Breast epithelium (tissue), 4 donors: ENCODE results near the gene C14orf180. TPM values are rescaled to one million over a fixed set of nuclear protein-coding genes. Genes with fewer than 3 reads are reported as not detected.

ENCODE experiments used
- DNase-seq, 2 donors: peaks; one replicate each; pipeline ENCODE4 v3.0.0-alpha.2; 2019; ENCODE audit warnings: low spot score in 2 of 2
- H3K27ac ChIP-seq, 2 donors: fragments of 200-600 bp; sonication (generic) in 1 of 2; one replicate each; pipeline ENCODE4 v1.5.1; 2016 to 2019; ENCODE audit warnings: mild to moderate bottlenecking in 1 of 2
- H3K27me3 ChIP-seq, 2 donors: fragments of 200-600 bp; sonication (generic) in 1 of 2; one replicate each; pipeline versions ENCODE4 v1.5.1 to v1.6.0; 2017 to 2019; ENCODE audit warnings: control low read depth in 1 of 2, mild to moderate bottlenecking in 1 of 2
- H3K36me3 ChIP-seq: fragments of 200-600 bp; one replicate; pipeline ENCODE4 v1.5.1; 2019
- H3K4me1 ChIP-seq, 2 donors: fragments of 200-600 bp; sonication (generic); one replicate each; pipeline ENCODE4 v1.5.1; 2016 to 2019; ENCODE audit warnings: control low read depth in 1 of 2
- H3K4me3 ChIP-seq, 3 donors: fragments of 200-600 bp; sonication (generic); 1 replicate in 2 of 3; 2 replicates in 1 of 3; pipeline ENCODE4 v1.5.1; 2016 to 2019; ENCODE audit warnings: mild to moderate bottlenecking in 3 of 3, moderate library complexity in 2 of 3
- H3K9me3 ChIP-seq, 2 donors: fragments of 200-600 bp; sonication (generic) in 1 of 2; one replicate each; pipeline ENCODE4 v1.5.1; 2016 to 2019; ENCODE audit warnings: control low read depth in 1 of 2
- POLR2A ChIP-seq: fragments of 450-650 bp; IDR thresholded peaks from one replicate; pipeline ENCODE4 v1.6.1; 2016; ENCODE audit warnings: antibody characterized with exemption, mild to moderate bottlenecking, moderate library complexity
- POLR2AphosphoS5 ChIP-seq, 3 donors: sonication (generic); formaldehyde crosslinking; IDR thresholded peaks; one replicate each; pipeline ENCODE4 v1.6.1; 2017; ENCODE audit warnings: antibody characterized with exemption in 3 of 3
- intact Hi-C: fragments of 100-400 bp; cut with DNase I; formaldehyde crosslinking; loops from one replicate; pipeline ENCODE4 v1.15.1; 2023; ENCODE audit warnings: low total_unique reads
- total RNA-seq, 3 donors: library from RNA; depleted of rRNA; stranded (reverse); fragments of >200 nt; gene quantifications; one replicate each; pipeline ENCODE4 v1.1.0, GENCODE V29; 2016
- TF ChIP-seq, protein P1 (sequence below), 3 donors: fragments of 450-650 bp; IDR thresholded peaks; one replicate each; pipeline ENCODE4 v1.5.1; 2016 to 2017; ENCODE audit warnings: antibody characterized with exemption in 3 of 3, mild to moderate bottlenecking in 3 of 3, moderate library complexity in 3 of 3

Gene C14orf180
- total RNA-seq, 3 donors from 2014 or later = 1.3 to 32.3 (median 4.2) TPM

GRCh38 chr14:104600141-104600643, 20.6 kb downstream of the C14orf180 start:
- no peak for DNase-seq
- H3K27me3 ChIP-seq = peaks cover 0 to 83% of the 10 kb centered on the region in 2 donors
- no peaks in the 10 kb centered on the region for H3K9me3 ChIP-seq
- TF ChIP-seq, protein P1, sequence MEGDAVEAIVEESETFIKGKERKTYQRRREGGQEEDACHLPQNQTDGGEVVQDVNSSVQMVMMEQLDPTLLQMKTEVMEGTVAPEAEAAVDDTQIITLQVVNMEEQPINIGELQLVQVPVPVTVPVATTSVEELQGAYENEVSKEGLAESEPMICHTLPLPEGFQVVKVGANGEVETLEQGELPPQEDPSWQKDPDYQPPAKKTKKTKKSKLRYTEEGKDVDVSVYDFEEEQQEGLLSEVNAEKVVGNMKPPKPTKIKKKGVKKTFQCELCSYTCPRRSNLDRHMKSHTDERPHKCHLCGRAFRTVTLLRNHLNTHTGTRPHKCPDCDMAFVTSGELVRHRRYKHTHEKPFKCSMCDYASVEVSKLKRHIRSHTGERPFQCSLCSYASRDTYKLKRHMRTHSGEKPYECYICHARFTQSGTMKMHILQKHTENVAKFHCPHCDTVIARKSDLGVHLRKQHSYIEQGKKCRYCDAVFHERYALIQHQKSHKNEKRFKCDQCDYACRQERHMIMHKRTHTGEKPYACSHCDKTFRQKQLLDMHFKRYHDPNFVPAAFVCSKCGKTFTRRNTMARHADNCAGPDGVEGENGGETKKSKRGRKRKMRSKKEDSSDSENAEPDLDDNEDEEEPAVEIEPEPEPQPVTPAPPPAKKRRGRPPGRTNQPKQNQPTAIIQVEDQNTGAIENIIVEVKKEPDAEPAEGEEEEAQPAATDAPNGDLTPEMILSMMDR (IDR thresholded peaks at IDR 0.05) = no peak
- TF ChIP-seq POLR2AphosphoS5 (IDR thresholded peaks at IDR 0.05) (no peak), POLR2A (no peak)
- no peaks in the 10 kb centered on the region for H3K4me1 ChIP-seq
- H3K4me3 ChIP-seq = no peak overlapping the region
- no peaks in the 10 kb centered on the region for H3K36me3 ChIP-seq
- no peak overlapping the region for H3K27ac ChIP-seq
- intact Hi-C loops = no loop called here

- DNase-seq = no peak
These were observed 21.2 kb downstream of the C14orf180 start for GRCh38 chr14:104600805-104601204.

GRCh38 chr14:104601786-104602185, 22.2 kb downstream of the C14orf180 start:
- H3K9me3 ChIP-seq = no peaks in the 10 kb centered on the region
- no peaks in the 10 kb centered on the region for H3K36me3 ChIP-seq
- intact Hi-C loops = no loop called here
- no peak for TF ChIP-seq POLR2A
- TF ChIP-seq, protein P1 (IDR thresholded peaks at IDR 0.05) = no peak
- TF ChIP-seq POLR2AphosphoS5 (IDR thresholded peaks at IDR 0.05) = no peak
- H3K4me1 ChIP-seq = no peaks in the 10 kb centered on the region
- no peak overlapping the region for H3K4me3 ChIP-seq
- no peak for DNase-seq
- no peak overlapping the region for H3K27ac ChIP-seq
- H3K27me3 ChIP-seq = peaks cover 0 to 76% of the 10 kb centered on the region in 2 donors

More at GRCh38 chr14:104600805-104601204, 21.2 kb downstream of the C14orf180 start:
- Histone ChIP-seq H3K36me3 (no peaks in the 10 kb centered on the region), H3K27ac (no peak overlapping the region), H3K4me3 (no peak overlapping the region), H3K27me3 (peaks cover 0 to 81% of the 10 kb centered on the region in 2 donors), H3K4me1 (no peaks in the 10 kb centered on the region), H3K9me3 (no peaks in the 10 kb centered on the region)
- TF ChIP-seq, protein P1 (IDR thresholded peaks at IDR 0.05) = no peak
- TF ChIP-seq POLR2A = no peak
- TF ChIP-seq POLR2AphosphoS5 (IDR thresholded peaks at IDR 0.05) = no peak
- intact Hi-C loops = no loop called here

GRCh38 chr14:104602315-104602932, 22.9 kb downstream of the C14orf180 start:
- Histone ChIP-seq H3K4me3 (no peak overlapping the region), H3K27ac (no peak overlapping the region), H3K36me3 (no peaks in the 10 kb centered on the region), H3K27me3 (peaks cover 0 to 73% of the 10 kb centered on the region in 2 donors), H3K9me3 (no peaks in the 10 kb centered on the region), H3K4me1 (no peaks in the 10 kb centered on the region)
- TF ChIP-seq POLR2AphosphoS5 (IDR thresholded peaks at IDR 0.05) = no peak
- TF ChIP-seq POLR2A = no peak
- TF ChIP-seq, protein P1 (IDR thresholded peaks at IDR 0.05) = no peak
- intact Hi-C loops = no loop called here
- peak in 1 of 2 donors; percentile 37 for DNase-seq

DNA sequence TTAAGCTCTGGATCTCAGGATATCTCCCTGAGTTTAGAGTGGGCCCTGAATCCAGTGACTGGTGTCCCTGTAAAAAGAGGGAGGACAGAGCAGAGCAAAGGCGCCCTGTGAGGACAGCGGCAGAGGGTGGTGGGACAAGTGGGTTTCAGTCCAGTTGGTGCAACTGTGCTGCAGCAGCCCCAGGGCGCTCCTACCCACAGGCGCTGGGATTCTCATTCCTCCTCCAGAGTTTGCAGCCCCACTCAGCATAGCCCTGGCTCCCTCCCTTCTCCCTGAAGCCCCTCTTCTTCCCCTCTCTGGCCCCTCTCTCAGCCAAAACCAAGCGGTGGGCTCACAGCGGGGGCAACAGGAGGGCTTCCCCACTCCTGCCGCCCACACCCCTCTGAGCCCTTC, 23.4 kb downstream of the C14orf180 start:
- intact Hi-C loops = no loop called here
- Histone ChIP-seq H3K27me3 (peaks cover 0 to 67% of the 10 kb centered on the region in 2 donors), H3K27ac (no peak overlapping the region), H3K9me3 (no peaks in the 10 kb centered on the region), H3K36me3 (no peaks in the 10 kb centered on the region), H3K4me3 (no peak overlapping the region), H3K4me1 (no peaks in the 10 kb centered on the region)
- TF ChIP-seq POLR2A = no peak
- TF ChIP-seq POLR2AphosphoS5 (IDR thresholded peaks at IDR 0.05) = no peak
- TF ChIP-seq, protein P1 (IDR thresholded peaks at IDR 0.05) = no peak
- peak in 1 of 2 donors; percentile 45 for DNase-seq
